Skin epidermis (tissue), 12 donors: Measurements from ENCODE around the gene PDIA4.
"Not testable (repeated sequence)": the region's sequence is repeated elsewhere in the genome, so short reads cannot be mapped to it uniquely, and the experiment has no call there.

ENCODE experiments used
- H3K27ac ChIP-seq, 21 experiments: fragments of 200-600 bp; sonication (generic) in 11 of 21; one replicate each; pipeline ENCODE4 v1.5.0; 2020; ENCODE audit warnings: mild to moderate bottlenecking in 3 of 21, inconsistent platforms in 2 of 21, moderate library complexity in 2 of 21
- H3K4me3 ChIP-seq, 7 experiments: fragments of 200-600 bp; sonication (generic) in 2 of 7; one replicate each; pipeline ENCODE4 v1.5.0; 2020; ENCODE audit warnings: inconsistent platforms in 2 of 7, mild to moderate bottlenecking in 2 of 7, moderate library complexity in 1 of 7

PDIA4 gene

GRCh38 chr7:149038641-149039040, 10.3 kb upstream of the PDIA4 start:
- H3K4me3 ChIP-seq, H3K27ac ChIP-seq: not testable (repeated sequence)

- no peak overlapping the region for H3K4me3 ChIP-seq
- H3K27ac ChIP-seq = no peak overlapping the region
These were observed 8.4 kb upstream of the PDIA4 start for GRCh38 chr7:149036676-149037075.

GRCh38 chr7:149031353-149031910, 3.1 kb upstream of the PDIA4 start:
- H3K4me3 ChIP-seq = no peak overlapping the region

GRCh38 chr7:149030439-149030838, 2.1 kb upstream of the PDIA4 start:
- not testable (repeated sequence) for H3K27ac ChIP-seq

More at GRCh38 chr7:149031353-149031910, 3.1 kb upstream of the PDIA4 start:
- H3K27ac ChIP-seq = no peak overlapping the region

GRCh38 chr7:149027611-149028345, 527 bp downstream of the PDIA4 start:
- H3K27ac ChIP-seq = peak overlapping the region; percentile 64 to 96 (median 91)
- H3K4me3 ChIP-seq = peak overlapping the region; percentile 63 to 88 (median 83)

More at GRCh38 chr7:149030439-149030838, 2.1 kb upstream of the PDIA4 start:
- not testable (repeated sequence) for H3K4me3 ChIP-seq

GRCh38 chr7:149027055-149027454, 1.2 kb downstream of the PDIA4 start:
- Histone ChIP-seq H3K27ac (peak overlapping the region in 5 of 21 experiments; percentile 92 to 96 (median 93)), H3K4me3 (peak overlapping the region; percentile 63 to 88 (median 83))

GRCh38 chr7:149023662-149024061, 4.6 kb downstream of the PDIA4 start:
- Histone ChIP-seq H3K27ac (no peak overlapping the region), H3K4me3 (no peak overlapping the region)

GRCh38 chr7:149022756-149023360, 5.4 kb downstream of the PDIA4 start:
- Histone ChIP-seq H3K27ac (peak overlapping the region in 4 of 21 experiments; percentile 7 to 29 (median 26)), H3K4me3 (no peak overlapping the region)

- Histone ChIP-seq H3K27ac (peak overlapping the region in 2 of 21 experiments; percentile 7 to 55), H3K4me3 (no peak overlapping the region)
These were observed 6.6 kb downstream of the PDIA4 start for GRCh38 chr7:149021725-149022062.

- H3K27ac ChIP-seq = no peak overlapping the region
- no peak overlapping the region for H3K4me3 ChIP-seq
These were observed 7.8 kb downstream of the PDIA4 start for GRCh38 chr7:149020483-149020882.

GRCh38 chr7:149016876-149017275, 11.4 kb downstream of the PDIA4 start:
- H3K4me3 ChIP-seq = no peak overlapping the region
- H3K27ac ChIP-seq = no peak overlapping the region

GRCh38 chr7:149014309-149014708, 14.0 kb downstream of the PDIA4 start:
- H3K4me3 ChIP-seq = no peak overlapping the region
- H3K27ac ChIP-seq = no peak overlapping the region

GRCh38 chr7:149013876-149014275, 14.4 kb downstream of the PDIA4 start:
- H3K27ac ChIP-seq = no peak overlapping the region
- H3K4me3 ChIP-seq = no peak overlapping the region

- not testable (repeated sequence) for H3K4me3 ChIP-seq, H3K27ac ChIP-seq
These were observed 15.6 kb downstream of the PDIA4 start for GRCh38 chr7:149012730-149013129.

- Histone ChIP-seq H3K27ac (no peak overlapping the region), H3K4me3 (no peak overlapping the region)
These were observed 16.8 kb downstream of the PDIA4 start for GRCh38 chr7:149011491-149011890.

GRCh38 chr7:149010451-149010850, 17.9 kb downstream of the PDIA4 start:
- H3K27ac ChIP-seq = no peak overlapping the region
- H3K4me3 ChIP-seq = no peak overlapping the region

GRCh38 chr7:149009527-149009926, 18.8 kb downstream of the PDIA4 start:
- Histone ChIP-seq H3K4me3 (no peak overlapping the region), H3K27ac (no peak overlapping the region)

- Histone ChIP-seq H3K4me3 (no peak overlapping the region), H3K27ac (no peak overlapping the region)
These were observed 20.7 kb downstream of the PDIA4 start for GRCh38 chr7:149007611-149008010.

- Histone ChIP-seq H3K27ac (no peak overlapping the region), H3K4me3 (no peak overlapping the region)
These were observed 21.2 kb downstream of the PDIA4 start for GRCh38 chr7:149007146-149007545.

GRCh38 chr7:149006345-149006725, 22.0 kb downstream of the PDIA4 start:
- no peak overlapping the region for H3K4me3 ChIP-seq
- H3K27ac ChIP-seq = no peak overlapping the region
